ENCODE measurements around the gene RSPH1.

DNA sequence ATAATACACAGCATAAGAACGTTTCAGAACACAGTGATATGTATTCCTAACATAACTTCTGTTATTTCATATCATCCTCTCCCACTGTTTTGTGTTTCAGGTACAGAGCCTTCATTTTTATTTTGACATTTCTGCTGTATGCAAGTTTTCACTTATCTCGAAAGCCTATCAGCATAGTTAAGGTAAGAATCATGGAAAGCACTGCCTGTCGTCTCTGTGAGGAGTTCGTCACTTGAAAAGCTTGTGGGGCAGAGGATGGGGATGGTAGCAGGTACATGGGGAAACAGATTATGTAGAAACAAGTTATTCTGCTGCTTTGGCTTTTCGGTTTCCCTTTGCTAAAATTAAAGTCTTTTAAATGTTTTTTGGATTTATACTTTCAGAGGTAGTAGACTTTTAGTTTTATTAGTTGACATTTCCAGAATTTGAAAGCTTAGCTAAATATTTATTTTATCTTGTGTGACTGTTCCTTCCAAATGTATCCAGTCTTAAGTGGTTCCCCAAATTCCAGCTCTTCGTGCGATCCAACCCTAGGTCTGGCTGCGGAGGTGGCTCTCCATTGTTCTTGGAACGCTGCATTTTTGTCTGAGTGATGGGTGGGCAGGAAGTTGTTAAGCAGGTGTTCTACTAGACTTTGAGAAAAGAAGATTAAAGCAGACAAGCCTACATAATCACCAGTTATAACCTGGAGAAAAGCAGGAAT, 29.8 kb upstream of the RSPH1 start:
- TF ChIP-seq, protein P1, sequence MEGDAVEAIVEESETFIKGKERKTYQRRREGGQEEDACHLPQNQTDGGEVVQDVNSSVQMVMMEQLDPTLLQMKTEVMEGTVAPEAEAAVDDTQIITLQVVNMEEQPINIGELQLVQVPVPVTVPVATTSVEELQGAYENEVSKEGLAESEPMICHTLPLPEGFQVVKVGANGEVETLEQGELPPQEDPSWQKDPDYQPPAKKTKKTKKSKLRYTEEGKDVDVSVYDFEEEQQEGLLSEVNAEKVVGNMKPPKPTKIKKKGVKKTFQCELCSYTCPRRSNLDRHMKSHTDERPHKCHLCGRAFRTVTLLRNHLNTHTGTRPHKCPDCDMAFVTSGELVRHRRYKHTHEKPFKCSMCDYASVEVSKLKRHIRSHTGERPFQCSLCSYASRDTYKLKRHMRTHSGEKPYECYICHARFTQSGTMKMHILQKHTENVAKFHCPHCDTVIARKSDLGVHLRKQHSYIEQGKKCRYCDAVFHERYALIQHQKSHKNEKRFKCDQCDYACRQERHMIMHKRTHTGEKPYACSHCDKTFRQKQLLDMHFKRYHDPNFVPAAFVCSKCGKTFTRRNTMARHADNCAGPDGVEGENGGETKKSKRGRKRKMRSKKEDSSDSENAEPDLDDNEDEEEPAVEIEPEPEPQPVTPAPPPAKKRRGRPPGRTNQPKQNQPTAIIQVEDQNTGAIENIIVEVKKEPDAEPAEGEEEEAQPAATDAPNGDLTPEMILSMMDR (IDR thresholded peaks at IDR 0.05; ENCODE audit: low read depth, low read length, poor library complexity, severe bottlenecking), result no peak
- TF ChIP-seq EZH2phosphoT487 (IDR thresholded peaks at IDR 0.05; ENCODE audit: borderline replicate concordance, low read length), result no peak
